ENCODE measurements around the gene FMN1. TPM values are rescaled to one million over a fixed set of nuclear protein-coding genes. Genes with fewer than 3 reads are reported as not detected.

Gene FMN1
- polyA plus RNA-seq, 2 of the 4 experiments (the other 2 are of a cell fraction) = 0.53 to 2.2 TPM

DNA sequence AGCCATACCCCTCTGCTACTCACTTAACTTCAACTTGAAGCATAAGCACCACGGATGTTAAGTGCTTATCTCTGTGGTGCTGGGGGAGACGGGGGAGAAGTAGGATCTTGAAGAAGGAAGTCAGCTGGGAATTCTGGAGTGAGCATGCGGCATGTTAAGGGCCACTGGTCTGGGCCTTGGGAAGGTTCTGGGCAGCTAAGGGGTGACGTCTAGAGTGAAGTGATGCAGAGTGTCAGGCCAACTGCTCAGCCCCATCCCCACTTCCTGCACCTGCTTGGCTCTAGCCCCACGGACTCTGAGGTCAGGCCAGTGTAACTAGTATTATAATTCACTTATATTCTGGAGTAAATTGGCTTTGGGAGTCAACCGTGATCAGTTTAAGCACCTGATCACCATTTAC, 228.6 kb downstream of the FMN1 start:
- DNase-seq (ENCODE audit: low read depth in 1 of 2, low spot score in 1 of 2) (no peak), ATAC-seq (no peak), FAIRE-seq (no peak)
- ChIA-PET CTCF (interaction anchor here (1.2 to 4.8 kb wide), 7 partner anchors 10 to 317 kb away, joined by 3 to 23 read pairs (median 3); no protein-coding TSS in a partner anchor), POLR2A (no interaction called here)
- H3K9me3 ChIP-seq = no peaks in the 10 kb centered on the region
- H3K27ac ChIP-seq = no peak overlapping the region
- 76% methylated on average over 6 of the region's 6 CpGs for WGBS (ENCODE audit: missing lambda C conversion rate)
- no peak overlapping the region for H3K4me3 ChIP-seq
- H3K4me1 ChIP-seq = no peaks in the 10 kb centered on the region
- no peak overlapping the region for H3K4me2 ChIP-seq
- no peak for TF ChIP-seq HES2 (IDR thresholded peaks at IDR 0.05)
- no peak for TF ChIP-seq POLR2AphosphoS2 (conservative IDR thresholded peaks at IDR 0.05; ENCODE audit: low read length)
- TF ChIP-seq, protein P1, sequence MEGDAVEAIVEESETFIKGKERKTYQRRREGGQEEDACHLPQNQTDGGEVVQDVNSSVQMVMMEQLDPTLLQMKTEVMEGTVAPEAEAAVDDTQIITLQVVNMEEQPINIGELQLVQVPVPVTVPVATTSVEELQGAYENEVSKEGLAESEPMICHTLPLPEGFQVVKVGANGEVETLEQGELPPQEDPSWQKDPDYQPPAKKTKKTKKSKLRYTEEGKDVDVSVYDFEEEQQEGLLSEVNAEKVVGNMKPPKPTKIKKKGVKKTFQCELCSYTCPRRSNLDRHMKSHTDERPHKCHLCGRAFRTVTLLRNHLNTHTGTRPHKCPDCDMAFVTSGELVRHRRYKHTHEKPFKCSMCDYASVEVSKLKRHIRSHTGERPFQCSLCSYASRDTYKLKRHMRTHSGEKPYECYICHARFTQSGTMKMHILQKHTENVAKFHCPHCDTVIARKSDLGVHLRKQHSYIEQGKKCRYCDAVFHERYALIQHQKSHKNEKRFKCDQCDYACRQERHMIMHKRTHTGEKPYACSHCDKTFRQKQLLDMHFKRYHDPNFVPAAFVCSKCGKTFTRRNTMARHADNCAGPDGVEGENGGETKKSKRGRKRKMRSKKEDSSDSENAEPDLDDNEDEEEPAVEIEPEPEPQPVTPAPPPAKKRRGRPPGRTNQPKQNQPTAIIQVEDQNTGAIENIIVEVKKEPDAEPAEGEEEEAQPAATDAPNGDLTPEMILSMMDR (IDR thresholded peaks at IDR 0.05) = no peak
- TF ChIP-seq NPAS2 (CRISPR knock-in tag; IDR thresholded peaks at IDR 0.05; ENCODE audit: borderline replicate concordance) = no peak
- TF ChIP-seq KDM5A (IDR thresholded peaks at IDR 0.05) = no peak
- no peak for TF ChIP-seq FOXS1 (CRISPR knock-in tag; IDR thresholded peaks at IDR 0.05)

- ATAC-seq (no peak), FAIRE-seq (peak; percentile 18), DNase-seq (ENCODE audit: low read depth in 1 of 2, low spot score in 1 of 2) (no peak)
- H3K4me3 ChIP-seq = no peak overlapping the region
- H3K4me1 ChIP-seq = peaks cover 17% of the 10 kb centered on the region; the same call in 2 of the 3 replicates
- WGBS (ENCODE audit: missing lambda C conversion rate) = 90% methylated on average over 1 of the region's 1 CpG
- POLR2A ChIA-PET = no interaction called here
- TF ChIP-seq E2F6 (IDR thresholded peaks at IDR 0.05; ENCODE audit: borderline replicate concordance, low read depth) (no peak), EHF (CRISPR knock-in tag; IDR thresholded peaks at IDR 0.05) (no peak)
- H3K4me2 ChIP-seq = peak overlapping the region; percentile 22; the same call in 1 of the 3 replicates
- no peaks in the 10 kb centered on the region for H3K9me3 ChIP-seq
- CTCF ChIA-PET = interaction anchor here (0.9 to 8.5 kb wide), 8 partner anchors 10 to 310 kb away, joined by 3 to 167 read pairs (median 4); no protein-coding TSS in a partner anchor
- H3K27ac ChIP-seq = no peak overlapping the region
Measured at GRCh38 chr15:32959077-32959476, 235.4 kb downstream of the FMN1 start.

GRCh38 chr15:32957219-32957618, 237.3 kb downstream of the FMN1 start:
- ChIA-PET POLR2A (no interaction called here), CTCF (interaction anchor here (0.5 to 8.5 kb wide), 24 partner anchors 9 to 307 kb away, joined by 3 to 167 read pairs (median 9); no protein-coding TSS in a partner anchor)
- TF ChIP-seq CHD4 (IDR thresholded peaks at IDR 0.05; ENCODE audit: borderline replicate concordance) (no peak), RNF2 (IDR thresholded peaks at IDR 0.05; ENCODE audit: borderline replicate concordance, low read depth) (no peak), NFE2L2 (conservative IDR thresholded peaks at IDR 0.05; ENCODE audit: low read length) (no peak), FOSL2 (IDR thresholded peaks at IDR 0.05) (no peak), FOSL2 (CRISPR knock-in tag; IDR thresholded peaks at IDR 0.05) (no peak)
- no peaks in the 10 kb centered on the region for H3K9me3 ChIP-seq
- no peak overlapping the region for H3K4me2 ChIP-seq
- H3K4me3 ChIP-seq = no peak overlapping the region
- ATAC-seq (no peak), DNase-seq (ENCODE audit: low read depth in 1 of 2, low spot score in 1 of 2) (peak in 1 of 2 experiments; percentile 17), FAIRE-seq (peak; percentile 90)
- H3K27ac ChIP-seq = no peak overlapping the region; a peak in 1 of 6 replicates
- 38% methylated on average over 4 of the region's 4 CpGs for WGBS (ENCODE audit: missing lambda C conversion rate)
- peaks cover 17% of the 10 kb centered on the region; the same call in 2 of the 3 replicates for H3K4me1 ChIP-seq

DNA sequence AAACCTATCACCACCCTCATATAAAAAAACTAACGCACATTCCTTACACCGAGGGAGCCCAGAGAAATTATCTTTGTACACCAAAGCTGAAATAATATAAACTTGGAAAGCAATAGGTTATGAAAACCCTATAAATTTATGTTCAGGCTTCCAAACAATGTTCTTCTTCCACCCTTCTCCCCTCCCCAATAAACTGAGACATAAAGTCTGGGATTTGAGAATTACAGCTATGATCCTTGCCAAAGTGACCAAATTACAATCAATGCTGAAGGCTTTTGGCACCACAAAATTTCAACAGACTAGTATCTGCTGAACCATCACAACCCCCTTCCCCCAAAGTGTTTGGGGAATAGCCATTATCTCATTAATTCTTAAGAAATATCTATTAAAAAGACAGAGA, 237.8 kb downstream of the FMN1 start:
- Histone ChIP-seq H3K27ac (peak overlapping the region; percentile 27 to 29; a peak in 2 of 6 replicates), H3K4me2 (no peak overlapping the region), H3K9me3 (no peaks in the 10 kb centered on the region), H3K4me1 (peaks cover 17% of the 10 kb centered on the region; the same call in 2 of the 3 replicates), H3K4me3 (no peak overlapping the region)
- DNase-seq (ENCODE audit: low read depth in 1 of 2, low spot score in 1 of 2) = no peak
- ChIA-PET CTCF (interaction anchor here (0.5 to 8.5 kb wide), 49 partner anchors 9 to 307 kb away, joined by 3 to 167 read pairs (median 6); no protein-coding TSS in a partner anchor), POLR2A (interaction anchor here (1.4 kb wide), 1 partner anchor 90 kb away, joined by 4 read pairs; no protein-coding TSS in a partner anchor)
- FAIRE-seq = peak; percentile 36
- 95% methylated on average over 2 of the region's 2 CpGs for WGBS (ENCODE audit: missing lambda C conversion rate)
- ATAC-seq = no peak
- TF ChIP-seq SMC3 (IDR thresholded peaks at IDR 0.05) (no peak), HOXB5 (CRISPR knock-in tag; IDR thresholded peaks at IDR 0.05) (no peak), KDM1A (IDR thresholded peaks at IDR 0.05; ENCODE audit: low read depth) (no peak), E2F6 (IDR thresholded peaks at IDR 0.05; ENCODE audit: borderline replicate concordance, low read depth) (no peak), HDAC2 (IDR thresholded peaks at IDR 0.05) (no peak), RARB (CRISPR knock-in tag; IDR thresholded peaks at IDR 0.05) (no peak), MYC (IDR thresholded peaks at IDR 0.05; ENCODE audit: borderline replicate concordance, low read length) (no peak), ZSCAN20 (CRISPR knock-in tag; IDR thresholded peaks at IDR 0.05) (no peak), ZFP36 (IDR thresholded peaks at IDR 0.05; ENCODE audit: borderline replicate concordance, partially characterized antibody) (no peak), BCL3 (IDR thresholded peaks at IDR 0.05) (no peak), EHF (CRISPR knock-in tag; IDR thresholded peaks at IDR 0.05) (no peak)
- TF ChIP-seq, protein P2, sequence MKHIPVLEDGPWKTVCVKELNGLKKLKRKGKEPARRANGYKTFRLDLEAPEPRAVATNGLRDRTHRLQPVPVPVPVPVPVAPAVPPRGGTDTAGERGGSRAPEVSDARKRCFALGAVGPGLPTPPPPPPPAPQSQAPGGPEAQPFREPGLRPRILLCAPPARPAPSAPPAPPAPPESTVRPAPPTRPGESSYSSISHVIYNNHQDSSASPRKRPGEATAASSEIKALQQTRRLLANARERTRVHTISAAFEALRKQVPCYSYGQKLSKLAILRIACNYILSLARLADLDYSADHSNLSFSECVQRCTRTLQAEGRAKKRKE (CRISPR knock-in tag; IDR thresholded peaks at IDR 0.05; ENCODE audit: low read depth) = no peak
- TF ChIP-seq, protein P3, sequence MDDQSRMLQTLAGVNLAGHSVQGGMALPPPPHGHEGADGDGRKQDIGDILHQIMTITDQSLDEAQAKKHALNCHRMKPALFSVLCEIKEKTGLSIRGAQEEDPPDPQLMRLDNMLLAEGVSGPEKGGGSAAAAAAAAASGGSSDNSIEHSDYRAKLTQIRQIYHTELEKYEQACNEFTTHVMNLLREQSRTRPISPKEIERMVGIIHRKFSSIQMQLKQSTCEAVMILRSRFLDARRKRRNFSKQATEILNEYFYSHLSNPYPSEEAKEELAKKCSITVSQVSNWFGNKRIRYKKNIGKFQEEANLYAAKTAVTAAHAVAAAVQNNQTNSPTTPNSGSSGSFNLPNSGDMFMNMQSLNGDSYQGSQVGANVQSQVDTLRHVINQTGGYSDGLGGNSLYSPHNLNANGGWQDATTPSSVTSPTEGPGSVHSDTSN (IDR thresholded peaks at IDR 0.05) = no peak

Data from A549 (cell line).